A673 (cell line): ENCODE data around the gene ZMAT3.

ENCODE experiments used
- EZH2 ChIP-seq: fragments of 200-600 bp; sonication (generic); IDR thresholded peaks from 2 replicates; pipeline ENCODE4 v1.6.1; 2017; ENCODE audit warnings: borderline replicate concordance, low read depth, mild to moderate bottlenecking, mixed read lengths, antibody characterized with exemption, low read length; ENCODE audit not compliant: poor library complexity, severe bottlenecking
- TF ChIP-seq, protein P1 (sequence below): fragments of 300-800, 200-600 bp; sonication (generic); conservative IDR thresholded peaks from 2 replicates; pipeline ENCODE4 v1.5.1; 2017; ENCODE audit warnings: low read depth, mild to moderate bottlenecking, antibody characterized with exemption, low read length, moderate library complexity, mixed read lengths

- TF ChIP-seq, protein P1, sequence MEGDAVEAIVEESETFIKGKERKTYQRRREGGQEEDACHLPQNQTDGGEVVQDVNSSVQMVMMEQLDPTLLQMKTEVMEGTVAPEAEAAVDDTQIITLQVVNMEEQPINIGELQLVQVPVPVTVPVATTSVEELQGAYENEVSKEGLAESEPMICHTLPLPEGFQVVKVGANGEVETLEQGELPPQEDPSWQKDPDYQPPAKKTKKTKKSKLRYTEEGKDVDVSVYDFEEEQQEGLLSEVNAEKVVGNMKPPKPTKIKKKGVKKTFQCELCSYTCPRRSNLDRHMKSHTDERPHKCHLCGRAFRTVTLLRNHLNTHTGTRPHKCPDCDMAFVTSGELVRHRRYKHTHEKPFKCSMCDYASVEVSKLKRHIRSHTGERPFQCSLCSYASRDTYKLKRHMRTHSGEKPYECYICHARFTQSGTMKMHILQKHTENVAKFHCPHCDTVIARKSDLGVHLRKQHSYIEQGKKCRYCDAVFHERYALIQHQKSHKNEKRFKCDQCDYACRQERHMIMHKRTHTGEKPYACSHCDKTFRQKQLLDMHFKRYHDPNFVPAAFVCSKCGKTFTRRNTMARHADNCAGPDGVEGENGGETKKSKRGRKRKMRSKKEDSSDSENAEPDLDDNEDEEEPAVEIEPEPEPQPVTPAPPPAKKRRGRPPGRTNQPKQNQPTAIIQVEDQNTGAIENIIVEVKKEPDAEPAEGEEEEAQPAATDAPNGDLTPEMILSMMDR, result no peak
- no peak for TF ChIP-seq EZH2
Observed at GRCh38 chr3:179000659-179001058, 71.0 kb downstream of the ZMAT3 start.
